Measurements from ENCODE around the gene BICRA.
"Not testable (repeated sequence)": the region's sequence is repeated elsewhere in the genome, so short reads cannot be mapped to it uniquely, and the experiment has no call there.

Gene BICRA

GRCh38 chr19:47716270-47716937 lies 107.5 kb downstream of the BICRA start:
- DNase-seq: no peak

GRCh38 chr19:47718415-47719046 lies 109.6 kb downstream of the BICRA start:
- not testable (repeated sequence) for DNase-seq

GRCh38 chr19:47719047-47719859 lies 110.3 kb downstream of the BICRA start:
- peak; percentile 85 to 87 for DNase-seq

GRCh38 chr19:47720669-47721422 lies 111.9 kb downstream of the BICRA start:
- DNase-seq: no peak

GRCh38 chr19:47723581-47723940 lies 114.6 kb downstream of the BICRA start:
- no peak for DNase-seq

- no peak for DNase-seq
Measured at GRCh38 chr19:47725759-47726401, 116.9 kb downstream of the BICRA start.

GRCh38 chr19:47726467-47726866 lies 117.5 kb downstream of the BICRA start:
- no peak for DNase-seq

- not testable (repeated sequence) for DNase-seq
Measured at GRCh38 chr19:47728295-47728694, 119.4 kb downstream of the BICRA start.

- DNase-seq: no peak
Measured at GRCh38 chr19:47729468-47729798, 120.5 kb downstream of the BICRA start.

GRCh38 chr19:47729799-47730520 lies 121.0 kb downstream of the BICRA start:
- DNase-seq: peak; percentile 21 to 37

GRCh38 chr19:47730521-47730889 lies 121.6 kb downstream of the BICRA start:
- DNase-seq: no peak

GRCh38 chr19:47730910-47731309 lies 122.0 kb downstream of the BICRA start:
- DNase-seq: no peak

GRCh38 chr19:47735131-47735530 lies 126.2 kb downstream of the BICRA start:
- DNase-seq: no peak

GRCh38 chr19:47740866-47741519 lies 132.1 kb downstream of the BICRA start:
- DNase-seq: no peak

GRCh38 chr19:47741544-47742140 lies 132.7 kb downstream of the BICRA start:
- DNase-seq: no peak

- no peak for DNase-seq
Measured at GRCh38 chr19:47742634-47743033, 133.7 kb downstream of the BICRA start.

GRCh38 chr19:47745010-47745901 lies 136.3 kb downstream of the BICRA start, which contains the start of gene NOP53:
TSS of gene NOP53 (plus strand) at chr19:47745546. CDS start at chr19:47745560, 14 bp downstream.
- DNase-seq: peak; percentile 96 to 98

GRCh38 chr19:47746129-47746528 lies 137.2 kb downstream of the BICRA start:
- DNase-seq: not testable (repeated sequence)

GRCh38 chr19:47749326-47749725 lies 140.4 kb downstream of the BICRA start:
- no peak for DNase-seq

- DNase-seq: no peak
Measured at GRCh38 chr19:47750752-47751151, 141.8 kb downstream of the BICRA start.
